Fibroblast of pulmonary artery (primary cell): ENCODE measurements around the gene UGT1A4.
"Not testable (repeated sequence)": the region's sequence is repeated elsewhere in the genome, so short reads cannot be mapped to it uniquely, and the experiment has no call there.

Experiments used
- DNase-seq: peaks from one replicate; pipeline ENCODE4 v3.0.0-alpha.2; 2010; ENCODE audit warnings: low read depth
- H3K4me3 ChIP-seq: replicated peaks from 2 replicates; pipeline ENCODE4 v1.5.1; 2011; ENCODE audit warnings: low read depth, mild to moderate bottlenecking, control low read depth, low read length, moderate library complexity
- CTCF ChIP-seq: IDR thresholded peaks from 2 replicates; pipeline ENCODE4 v1.5.1; 2011; ENCODE audit warnings: mild to moderate bottlenecking, control low read depth, low read length, inconsistent platforms; ENCODE audit errors: missing control alignments

UGT1A4 gene

GRCh38 chr2:233699424-233700027, 19.0 kb upstream of the UGT1A4 start:
- TF ChIP-seq CTCF, result no peak
- no peak overlapping the region for H3K4me3 ChIP-seq
- peak; percentile 79 for DNase-seq

- TF ChIP-seq CTCF, result no peak
- no peak overlapping the region for H3K4me3 ChIP-seq
- peak; percentile 98 for DNase-seq
Observed at GRCh38 chr2:233700028-233700635, 18.4 kb upstream of the UGT1A4 start.

- not testable (repeated sequence) for H3K4me3 ChIP-seq, DNase-seq
Observed at GRCh38 chr2:233700842-233701241, 17.7 kb upstream of the UGT1A4 start.

- DNase-seq, result no peak
- TF ChIP-seq CTCF, result no peak
- no peak overlapping the region for H3K4me3 ChIP-seq
Observed at GRCh38 chr2:233702238-233702637, 16.3 kb upstream of the UGT1A4 start.

- no peak overlapping the region for H3K4me3 ChIP-seq
- peak; percentile 53 for DNase-seq
- TF ChIP-seq CTCF, result no peak
Observed at GRCh38 chr2:233705911-233706506, 12.5 kb upstream of the UGT1A4 start.

GRCh38 chr2:233706720-233707119, 11.8 kb upstream of the UGT1A4 start:
- H3K4me3 ChIP-seq, result no peak overlapping the region
- no peak for TF ChIP-seq CTCF
- DNase-seq, result peak; percentile 59

- no peak for TF ChIP-seq CTCF
- DNase-seq, result peak; percentile 76
- H3K4me3 ChIP-seq, result no peak overlapping the region
Observed at GRCh38 chr2:233707940-233708644, 10.4 kb upstream of the UGT1A4 start.
